GM21367 (cell line): ENCODE data around the gene PUSL1.

Experiments used
- ATAC-seq: cut with Tn5 transposase; IDR thresholded peaks from one replicate; pipeline ENCODE4 v1.9.1; 2021; ENCODE audit not compliant: unreplicated experiment

The PUSL1 gene

GRCh38 chr1:1335792-1336248, 27.4 kb downstream of the PUSL1 start:
- ATAC-seq = no peak

GRCh38 chr1:1336446-1336845, 28.0 kb downstream of the PUSL1 start:
- ATAC-seq = no peak

- no peak for ATAC-seq
These were observed 28.8 kb downstream of the PUSL1 start for GRCh38 chr1:1336931-1337792.

- ATAC-seq = no peak
These were observed 29.4 kb downstream of the PUSL1 start for GRCh38 chr1:1337793-1338147.

DNA sequence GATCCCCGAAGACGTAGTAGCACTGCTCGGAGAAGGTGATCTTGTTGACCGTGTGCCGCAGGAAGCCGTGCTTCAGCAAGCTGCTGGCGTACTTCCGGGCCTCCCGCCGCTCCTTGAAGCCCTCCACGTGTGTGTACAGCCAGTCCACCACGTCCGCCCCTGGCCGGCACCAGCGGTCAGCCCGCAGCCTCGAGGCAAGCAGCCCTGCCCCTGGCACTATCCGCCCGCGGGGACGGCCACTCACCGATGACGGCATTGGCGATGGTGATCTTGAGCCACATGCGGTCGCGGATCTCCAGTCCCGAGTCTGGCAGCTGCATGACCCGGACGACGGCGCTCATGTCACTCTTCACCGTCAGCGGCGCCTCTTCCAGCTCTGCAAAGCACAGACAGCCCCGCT, 29.9 kb downstream of the PUSL1 start:
- no peak for ATAC-seq

- no peak for ATAC-seq
These were observed 31.8 kb downstream of the PUSL1 start for GRCh38 chr1:1340185-1340584.

DNA sequence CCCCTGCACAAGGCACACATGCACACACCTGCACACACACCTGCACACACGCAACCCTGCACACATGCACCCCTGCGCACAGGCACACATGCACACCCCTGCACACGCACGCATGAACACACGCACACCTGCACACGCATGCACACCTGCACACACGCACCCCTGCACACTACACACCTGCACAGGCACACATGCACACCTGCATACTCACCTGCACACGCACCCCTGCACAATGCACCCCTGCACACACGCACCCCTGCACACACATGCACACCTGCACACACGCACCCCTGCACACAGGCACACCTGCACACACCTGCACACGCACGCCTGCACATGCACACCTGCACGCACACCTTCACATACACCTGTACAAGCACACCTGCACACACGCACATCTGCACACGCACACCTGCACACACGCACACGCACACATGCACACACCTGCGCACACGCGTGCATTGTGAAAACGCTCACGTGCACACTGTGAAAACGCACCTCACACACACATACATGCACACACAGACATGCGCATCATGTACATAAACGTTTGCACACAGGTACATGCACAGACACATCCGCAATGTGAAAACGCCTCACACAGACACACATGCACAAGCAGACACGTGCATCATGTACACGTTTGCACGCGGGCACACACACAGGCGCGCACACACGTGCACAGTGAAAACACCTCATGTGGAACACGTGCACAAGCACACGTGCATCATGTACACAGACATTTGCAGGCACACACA, 32.6 kb downstream of the PUSL1 start:
- no peak for ATAC-seq

DNA sequence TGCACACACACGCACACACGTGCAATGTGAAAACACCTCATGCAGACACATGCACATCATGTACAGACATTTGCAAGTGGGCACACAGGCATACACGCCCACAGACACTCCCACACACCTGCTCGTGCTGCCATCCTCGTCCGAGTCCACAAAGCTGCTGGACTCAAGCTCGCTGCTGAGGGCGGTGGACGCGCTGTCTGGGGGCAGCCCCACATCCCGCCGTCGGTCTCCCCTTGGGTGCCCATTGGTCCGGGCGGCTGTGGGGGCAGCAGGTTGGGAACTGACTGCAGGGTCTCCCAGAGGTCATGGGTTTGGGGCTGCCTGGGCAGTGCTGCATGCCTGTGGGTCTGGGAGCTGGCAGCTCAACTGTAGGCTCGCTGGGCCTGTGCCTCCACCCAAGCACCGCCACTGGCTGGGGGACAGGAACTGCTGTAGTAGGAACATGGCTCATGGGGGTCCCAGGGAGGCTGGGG, 33.2 kb downstream of the PUSL1 start:
- ATAC-seq = no peak

DNA sequence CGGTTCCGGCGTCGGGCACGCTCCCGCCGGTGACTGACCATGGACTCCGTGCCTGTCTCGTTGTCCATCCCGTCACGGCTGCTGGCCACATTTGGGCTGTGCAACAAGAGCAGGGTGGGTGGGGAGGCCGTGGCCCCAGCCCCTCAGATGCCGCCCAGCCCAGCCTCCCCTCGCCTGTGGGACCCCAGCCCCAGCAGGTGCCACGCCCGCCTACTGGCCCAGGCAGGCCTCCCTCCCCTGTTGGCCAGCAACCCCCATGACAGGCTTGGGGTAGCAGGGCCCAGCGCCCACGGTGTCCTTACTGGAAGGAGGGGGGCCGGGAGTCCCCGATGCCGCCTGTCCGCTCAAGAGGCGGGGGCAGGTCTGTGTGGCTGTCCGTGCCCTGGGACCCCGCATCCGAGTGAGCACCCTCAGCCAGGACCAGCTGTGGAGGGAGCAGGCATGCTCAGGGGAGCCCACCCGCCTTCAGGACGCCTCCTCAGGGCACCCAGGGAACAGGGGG, 33.7 kb downstream of the PUSL1 start:
- no peak for ATAC-seq

- no peak for ATAC-seq
These were observed 34.3 kb downstream of the PUSL1 start for GRCh38 chr1:1342584-1343115.

DNA sequence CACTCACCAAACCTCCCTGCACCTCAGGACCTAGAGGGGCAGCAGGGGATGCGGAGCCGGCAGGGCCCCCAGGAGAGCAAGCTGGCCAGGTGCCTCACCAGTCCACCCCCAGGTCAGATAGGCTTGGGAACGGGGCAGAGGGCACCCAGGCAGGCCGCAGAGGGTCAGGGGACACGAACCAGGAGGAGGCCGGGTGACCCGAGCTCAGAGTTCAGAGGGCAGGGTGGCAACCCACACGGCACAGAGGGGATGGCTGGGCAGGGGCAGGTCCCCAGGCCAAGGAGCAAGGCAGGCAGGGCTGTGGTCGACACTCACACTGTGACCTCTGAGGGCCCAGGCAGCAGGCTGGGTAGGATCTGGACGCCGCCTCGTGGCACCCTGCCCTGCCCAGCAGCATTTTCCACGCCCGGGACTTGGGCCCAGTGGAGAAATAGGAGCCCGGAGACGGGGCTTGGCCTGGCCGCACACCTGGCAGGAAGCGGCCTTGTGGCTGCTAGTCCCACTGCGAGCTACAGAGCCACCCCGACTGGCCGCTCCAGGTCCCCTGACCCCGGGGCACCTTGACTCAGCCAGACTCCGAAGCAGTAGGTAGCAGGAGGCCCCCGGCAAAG, 35.5 kb downstream of the PUSL1 start:
- ATAC-seq = no peak

GRCh38 chr1:1344655-1345361, 36.4 kb downstream of the PUSL1 start:
- ATAC-seq = no peak

DNA sequence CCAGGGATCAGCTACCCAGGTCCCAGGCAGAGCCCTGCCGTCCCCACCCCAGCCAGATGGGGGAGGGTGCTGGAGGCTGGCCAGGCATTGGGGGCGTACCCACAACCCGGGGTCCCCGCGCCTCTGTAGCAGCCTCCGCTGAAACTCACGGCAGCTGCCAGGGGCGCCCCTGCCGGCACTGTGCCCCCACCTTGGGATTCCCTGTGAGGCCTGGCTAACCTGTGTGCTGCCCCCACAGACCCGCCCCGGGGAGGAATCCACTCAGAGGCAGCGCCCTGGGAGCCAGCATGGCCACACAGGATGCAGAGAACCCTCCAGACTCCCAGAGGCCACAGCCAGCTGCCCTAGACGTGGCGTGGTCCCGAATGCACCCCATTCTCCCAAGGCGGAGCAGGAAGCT, 37.0 kb downstream of the PUSL1 start:
- ATAC-seq = no peak

- ATAC-seq = no peak
These were observed 37.6 kb downstream of the PUSL1 start for GRCh38 chr1:1345860-1346500.

DNA sequence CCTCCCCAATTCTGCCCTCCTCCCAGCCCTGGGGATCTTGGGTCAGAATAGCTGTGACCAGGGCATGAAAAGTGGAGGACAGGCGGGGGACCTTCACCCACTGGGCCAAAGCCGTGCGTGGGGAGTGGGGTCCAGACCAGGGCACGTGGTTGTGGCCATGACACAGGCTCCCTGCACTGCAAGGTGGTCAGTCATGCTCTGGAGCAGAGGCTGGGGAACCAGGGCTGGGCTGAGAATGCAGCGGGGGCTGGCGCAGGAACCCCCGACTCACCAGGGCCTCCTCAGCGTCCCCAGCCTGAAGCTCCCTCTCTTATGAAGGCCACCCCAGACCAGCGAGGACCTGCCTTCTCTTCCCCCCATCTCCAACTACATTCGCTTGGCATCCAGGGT, 38.1 kb downstream of the PUSL1 start:
- no peak for ATAC-seq

- no peak for ATAC-seq
These were observed 38.7 kb downstream of the PUSL1 start for GRCh38 chr1:1347026-1347595.

DNA sequence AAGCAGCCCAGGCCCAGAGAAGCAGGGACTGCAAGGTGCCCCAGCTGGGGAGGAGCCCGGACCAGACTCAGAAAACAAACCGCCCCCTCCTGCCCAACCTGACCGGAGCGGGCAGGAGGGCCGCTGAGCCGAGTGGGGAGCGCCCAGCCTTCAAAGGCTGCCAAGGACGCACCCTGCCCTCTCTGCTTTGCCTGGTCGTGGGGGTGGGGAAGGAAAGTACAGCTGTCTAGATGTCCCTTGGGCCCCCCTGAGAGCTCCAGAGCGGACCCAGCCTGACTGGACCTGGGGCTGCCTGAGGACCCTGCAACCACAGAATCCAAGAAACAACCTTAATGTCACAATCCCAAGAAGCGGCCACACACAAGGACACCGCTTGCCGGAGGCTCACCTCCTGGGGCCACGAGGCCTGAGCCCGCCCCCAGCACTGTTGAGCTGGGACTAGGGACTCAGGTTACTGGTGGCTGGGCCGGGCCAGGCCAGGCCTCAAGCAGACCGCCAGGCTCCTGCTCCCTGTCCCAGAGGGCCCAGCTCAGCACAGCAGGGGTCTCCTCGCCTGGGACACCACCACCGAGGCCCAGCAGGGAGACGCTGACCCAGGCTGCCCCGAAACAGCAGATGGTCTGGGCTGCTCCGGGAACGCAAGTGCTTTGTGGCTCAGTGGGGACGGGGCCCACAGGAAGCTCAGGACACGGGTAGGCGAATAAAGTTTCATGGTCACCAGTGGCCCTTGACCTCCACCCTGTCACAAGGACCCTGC, 39.4 kb downstream of the PUSL1 start:
- ATAC-seq = no peak

DNA sequence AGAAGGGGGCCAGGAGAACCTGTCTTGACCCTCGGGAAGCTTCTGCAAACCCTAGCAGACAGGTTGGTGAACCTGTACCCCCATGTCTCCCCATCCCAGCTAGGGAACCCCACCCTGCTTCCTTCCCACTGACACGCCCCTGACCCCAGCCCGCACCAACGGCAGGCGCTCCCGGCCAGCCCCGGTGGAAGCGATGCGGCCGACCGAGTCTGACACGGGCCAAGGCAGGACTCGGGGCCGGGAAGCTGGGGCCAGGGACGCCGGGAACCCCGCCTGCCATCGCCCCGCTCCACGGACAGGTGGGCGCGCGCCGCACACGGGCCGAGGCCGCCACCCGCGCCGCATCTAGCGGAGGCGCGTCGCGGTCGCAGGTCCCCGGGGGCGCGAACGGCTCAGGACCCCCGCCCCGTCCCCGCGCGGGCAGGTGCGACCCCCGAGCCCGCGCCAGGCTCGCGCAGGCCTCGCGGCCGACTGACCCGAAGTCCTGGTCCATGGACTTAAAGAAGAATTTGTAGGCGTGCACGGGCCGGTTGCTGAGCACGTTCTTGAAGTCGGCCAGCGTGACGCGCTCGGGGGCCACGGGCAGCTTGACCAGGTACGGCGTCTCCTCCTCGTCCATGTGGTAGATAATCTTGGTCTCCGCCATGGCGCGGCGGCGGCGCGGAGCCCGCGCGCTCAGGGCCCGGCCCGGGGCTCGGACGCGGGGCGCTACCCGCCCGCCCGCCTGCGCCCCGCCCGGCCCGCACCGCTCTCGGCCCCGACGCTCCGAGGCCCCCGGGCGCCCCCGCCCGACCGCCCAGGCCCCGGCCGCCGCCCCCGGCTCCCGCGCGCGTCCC, 40.2 kb downstream of the PUSL1 start:
- peak; percentile 25 for ATAC-seq
